Peyer's patch (tissue), 4 donors: ENCODE data around the gene NTN3.

Experiments used
- POLR2A ChIP-seq, 2 donors: fragments of 450-650 bp; IDR thresholded peaks; one replicate each; pipeline ENCODE4 v1.5.1; 2017; ENCODE audit warnings: antibody characterized with exemption in 2 of 2, mild to moderate bottlenecking in 2 of 2, moderate library complexity in 2 of 2
- TF ChIP-seq, protein P1 (sequence below), 6 experiments: fragments of 450-650 bp in 4 of 6; fragments of 200-600 bp in 2 of 6; sonication (generic) in 1 of 6; IDR thresholded peaks; one replicate each; pipeline ENCODE4 v1.5.1; 2017 to 2019; ENCODE audit warnings: antibody characterized with exemption in 6 of 6, mild to moderate bottlenecking in 3 of 6, moderate library complexity in 1 of 6

DNA sequence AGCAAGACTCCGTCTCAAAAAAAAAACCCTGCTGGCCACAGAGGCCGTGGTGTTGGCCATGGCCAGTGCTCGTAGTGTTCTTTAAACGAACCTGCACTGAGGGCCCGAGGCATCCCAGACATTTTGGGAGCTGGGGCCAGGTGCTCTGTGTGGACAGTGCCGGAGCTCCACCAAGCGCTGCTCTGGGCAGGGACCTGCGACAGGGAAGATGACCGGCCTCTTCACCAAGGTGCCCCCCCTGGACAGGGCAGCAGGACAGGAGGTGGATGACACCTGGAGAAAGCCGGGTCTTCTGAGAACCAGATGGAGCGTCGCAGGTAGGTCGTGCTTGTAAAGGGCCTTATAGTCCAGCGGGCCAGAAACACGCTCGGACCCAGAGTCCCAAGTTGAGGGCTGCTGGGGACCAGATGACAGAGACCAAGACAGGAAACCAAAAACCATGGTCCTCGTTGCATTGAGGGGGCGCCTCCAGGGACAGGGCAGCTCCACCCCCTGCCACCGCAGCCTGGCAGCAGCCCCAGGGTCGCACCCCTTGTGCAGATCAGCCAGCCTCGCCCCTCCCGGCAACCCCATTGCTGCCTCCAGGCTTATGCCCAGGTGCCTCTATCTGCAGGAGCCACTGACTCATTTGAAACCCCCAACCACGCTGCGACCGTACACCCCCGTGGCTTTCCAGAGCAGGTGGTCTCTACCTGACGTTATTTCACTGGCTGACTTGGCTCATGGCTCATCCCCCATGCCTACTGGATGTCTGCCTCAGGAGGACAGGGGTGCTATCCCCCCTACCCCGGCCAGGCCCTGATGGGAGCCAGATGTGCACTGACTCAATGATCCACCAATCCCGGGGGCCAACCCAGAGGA, 4.2 kb upstream of the NTN3 start:
- TF ChIP-seq, protein P1, sequence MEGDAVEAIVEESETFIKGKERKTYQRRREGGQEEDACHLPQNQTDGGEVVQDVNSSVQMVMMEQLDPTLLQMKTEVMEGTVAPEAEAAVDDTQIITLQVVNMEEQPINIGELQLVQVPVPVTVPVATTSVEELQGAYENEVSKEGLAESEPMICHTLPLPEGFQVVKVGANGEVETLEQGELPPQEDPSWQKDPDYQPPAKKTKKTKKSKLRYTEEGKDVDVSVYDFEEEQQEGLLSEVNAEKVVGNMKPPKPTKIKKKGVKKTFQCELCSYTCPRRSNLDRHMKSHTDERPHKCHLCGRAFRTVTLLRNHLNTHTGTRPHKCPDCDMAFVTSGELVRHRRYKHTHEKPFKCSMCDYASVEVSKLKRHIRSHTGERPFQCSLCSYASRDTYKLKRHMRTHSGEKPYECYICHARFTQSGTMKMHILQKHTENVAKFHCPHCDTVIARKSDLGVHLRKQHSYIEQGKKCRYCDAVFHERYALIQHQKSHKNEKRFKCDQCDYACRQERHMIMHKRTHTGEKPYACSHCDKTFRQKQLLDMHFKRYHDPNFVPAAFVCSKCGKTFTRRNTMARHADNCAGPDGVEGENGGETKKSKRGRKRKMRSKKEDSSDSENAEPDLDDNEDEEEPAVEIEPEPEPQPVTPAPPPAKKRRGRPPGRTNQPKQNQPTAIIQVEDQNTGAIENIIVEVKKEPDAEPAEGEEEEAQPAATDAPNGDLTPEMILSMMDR (IDR thresholded peaks at IDR 0.05): no peak
- TF ChIP-seq POLR2A (IDR thresholded peaks at IDR 0.05): no peak
